Mucosa of descending colon (tissue), 3 donors: ENCODE data around the gene POLR3A. TPM values are rescaled to one million over a fixed set of nuclear protein-coding genes. Genes with fewer than 3 reads are reported as not detected.

ENCODE experiments used
- ATAC-seq: fragments of 200-7000 bp; cut with Tn5 transposase; one replicate; pipeline ENCODE4 v1.9.1; 2020; ENCODE audit warnings: mild to moderate bottlenecking, moderate library complexity
- DNase-seq, 3 donors: peaks; one replicate each; pipeline ENCODE4 v3.0.0-alpha.2; 2020
- H3K36me3 ChIP-seq: fragments of 200-600 bp; one replicate; pipeline ENCODE4 v1.8.0; 2021; ENCODE audit warnings: low read depth, mild to moderate bottlenecking
- H3K4me1 ChIP-seq: fragments of 200-600 bp; one replicate; pipeline ENCODE4 v1.8.0; 2021; ENCODE audit warnings: low read depth, mild to moderate bottlenecking
- H3K4me3 ChIP-seq: fragments of 200-600 bp; one replicate; pipeline ENCODE4 v1.8.0; 2021; ENCODE audit warnings: mild to moderate bottlenecking
- H3K9me3 ChIP-seq: fragments of 200-600 bp; one replicate; pipeline ENCODE4 v1.8.0; 2021; ENCODE audit warnings: mild to moderate bottlenecking
- intact Hi-C, 2 donors: fragments of 100-400 bp; cut with DNase I in 1 of 2; cut with micrococcal nuclease in 1 of 2; formaldehyde crosslinking; loops; one replicate each; pipeline versions ENCODE4 v1.11.0 to v1.11.1; 2022; cut with DNase I, micrococcal nuclease
- total RNA-seq, 3 donors: library from RNA; stranded (reverse); fragmentation: NEBNext Ultra II Directional in 2 of 3; extraction: Animal tissue kit (Norgen Biotek cat#: 25700) in 2 of 3; gene quantifications; one replicate each; pipeline versions ENCODE4 v1.2.1 to v1.2.4, GENCODE V29; 2021 to 2023
- TF ChIP-seq, protein P1 (sequence below): fragments of 200-600 bp; IDR thresholded peaks from one replicate; pipeline ENCODE4 v1.8.0; 2022; ENCODE audit warnings: antibody characterized with exemption, mild to moderate bottlenecking
- donor health status: DM: no; HTN: no; CAD: no; lungs with moderate emphysema.
- donor health status: DM: no; HTN: no; CAD: no.
- donor health status: DM: no; HTN: yes; CAD: no.

POLR3A gene
- total RNA-seq, 3 donors from 2014 or later = 13.9 to 14.1 (median 14.1) TPM

DNA sequence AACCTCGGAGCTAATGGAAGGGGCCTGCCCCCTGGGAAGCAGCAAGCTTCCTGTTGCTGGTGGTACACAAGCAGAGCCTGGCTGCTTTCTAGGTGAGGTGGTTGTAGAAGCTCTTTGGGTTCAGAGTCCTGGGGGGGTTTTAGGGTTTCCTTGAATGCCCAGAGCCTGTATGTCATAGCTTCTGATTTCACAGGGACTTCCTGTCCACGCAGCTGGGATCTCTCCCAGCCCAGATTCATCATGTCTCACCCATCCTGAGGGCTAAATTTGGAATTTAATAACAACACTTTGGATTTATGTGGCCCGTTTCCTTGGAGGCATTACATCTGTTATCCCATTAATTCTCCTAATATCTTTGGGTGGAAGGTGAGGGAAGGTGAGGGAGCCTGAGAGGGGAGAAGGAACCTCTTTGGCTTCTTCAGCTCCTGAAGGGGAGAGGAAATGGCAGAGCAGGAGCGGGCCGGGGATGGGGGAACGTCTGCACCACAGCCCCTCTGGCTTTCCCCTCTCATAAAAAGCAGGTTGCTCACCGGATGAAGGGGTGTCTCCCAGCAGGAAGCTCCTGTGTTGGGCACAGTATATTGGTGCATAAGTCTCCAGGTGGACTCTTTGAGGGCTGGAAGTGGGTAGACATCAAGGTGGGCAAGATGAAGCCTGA, 24.0 kb upstream of the POLR3A start:
- TF ChIP-seq, protein P1, sequence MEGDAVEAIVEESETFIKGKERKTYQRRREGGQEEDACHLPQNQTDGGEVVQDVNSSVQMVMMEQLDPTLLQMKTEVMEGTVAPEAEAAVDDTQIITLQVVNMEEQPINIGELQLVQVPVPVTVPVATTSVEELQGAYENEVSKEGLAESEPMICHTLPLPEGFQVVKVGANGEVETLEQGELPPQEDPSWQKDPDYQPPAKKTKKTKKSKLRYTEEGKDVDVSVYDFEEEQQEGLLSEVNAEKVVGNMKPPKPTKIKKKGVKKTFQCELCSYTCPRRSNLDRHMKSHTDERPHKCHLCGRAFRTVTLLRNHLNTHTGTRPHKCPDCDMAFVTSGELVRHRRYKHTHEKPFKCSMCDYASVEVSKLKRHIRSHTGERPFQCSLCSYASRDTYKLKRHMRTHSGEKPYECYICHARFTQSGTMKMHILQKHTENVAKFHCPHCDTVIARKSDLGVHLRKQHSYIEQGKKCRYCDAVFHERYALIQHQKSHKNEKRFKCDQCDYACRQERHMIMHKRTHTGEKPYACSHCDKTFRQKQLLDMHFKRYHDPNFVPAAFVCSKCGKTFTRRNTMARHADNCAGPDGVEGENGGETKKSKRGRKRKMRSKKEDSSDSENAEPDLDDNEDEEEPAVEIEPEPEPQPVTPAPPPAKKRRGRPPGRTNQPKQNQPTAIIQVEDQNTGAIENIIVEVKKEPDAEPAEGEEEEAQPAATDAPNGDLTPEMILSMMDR = no peak
- intact Hi-C loops = no loop called here
- ATAC-seq (no peak), DNase-seq (no peak)
- Histone ChIP-seq H3K36me3 (no peaks in the 10 kb centered on the region), H3K9me3 (no peaks in the 10 kb centered on the region), H3K4me1 (peaks cover 3% of the 10 kb centered on the region), H3K4me3 (no peak overlapping the region)

DNA sequence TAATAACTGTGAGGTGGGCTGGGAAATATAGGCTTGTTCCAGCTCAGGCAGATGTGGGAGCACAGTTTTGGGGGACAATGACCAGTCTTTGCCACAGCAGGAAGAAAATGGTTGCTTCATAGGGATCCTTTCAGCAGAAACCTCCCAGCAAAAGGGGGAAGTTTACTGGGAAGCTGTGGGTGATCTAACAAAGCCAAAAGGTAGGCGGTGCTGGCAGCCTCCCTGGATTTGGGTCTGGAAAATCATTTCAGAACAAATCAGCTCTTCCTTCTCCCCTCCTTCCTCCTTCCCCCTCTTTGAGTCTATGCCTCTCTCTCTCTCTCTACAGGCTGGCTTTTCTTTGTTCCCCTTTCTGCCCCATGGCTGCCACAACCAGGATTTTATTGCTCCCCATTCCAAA, 20.5 kb upstream of the POLR3A start:
- Histone ChIP-seq H3K4me3 (no peak overlapping the region), H3K36me3 (no peaks in the 10 kb centered on the region), H3K4me1 (peaks cover 3% of the 10 kb centered on the region), H3K9me3 (no peaks in the 10 kb centered on the region)
- TF ChIP-seq, protein P1 = no peak
- no peak for DNase-seq
- no peak for ATAC-seq
- intact Hi-C loops = loop anchor here in 1 of 2 donors (5.0 kb wide), 1 partner anchor 1147 kb away; no protein-coding TSS in a partner anchor

- ATAC-seq (peak; percentile 88), DNase-seq (peak; percentile 68 to 97 (median 86))
- Histone ChIP-seq H3K9me3 (no peaks in the 10 kb centered on the region), H3K36me3 (no peaks in the 10 kb centered on the region), H3K4me1 (peaks cover 3% of the 10 kb centered on the region), H3K4me3 (no peak overlapping the region)
- intact Hi-C loops = loop anchor here in 1 of 2 donors (5.0 kb wide), 1 partner anchor 1150 kb away; no protein-coding TSS in a partner anchor
- TF ChIP-seq, protein P1 = peak; percentile 72
Observed at GRCh38 chr10:78047314-78047891, 18.1 kb upstream of the POLR3A start.

DNA sequence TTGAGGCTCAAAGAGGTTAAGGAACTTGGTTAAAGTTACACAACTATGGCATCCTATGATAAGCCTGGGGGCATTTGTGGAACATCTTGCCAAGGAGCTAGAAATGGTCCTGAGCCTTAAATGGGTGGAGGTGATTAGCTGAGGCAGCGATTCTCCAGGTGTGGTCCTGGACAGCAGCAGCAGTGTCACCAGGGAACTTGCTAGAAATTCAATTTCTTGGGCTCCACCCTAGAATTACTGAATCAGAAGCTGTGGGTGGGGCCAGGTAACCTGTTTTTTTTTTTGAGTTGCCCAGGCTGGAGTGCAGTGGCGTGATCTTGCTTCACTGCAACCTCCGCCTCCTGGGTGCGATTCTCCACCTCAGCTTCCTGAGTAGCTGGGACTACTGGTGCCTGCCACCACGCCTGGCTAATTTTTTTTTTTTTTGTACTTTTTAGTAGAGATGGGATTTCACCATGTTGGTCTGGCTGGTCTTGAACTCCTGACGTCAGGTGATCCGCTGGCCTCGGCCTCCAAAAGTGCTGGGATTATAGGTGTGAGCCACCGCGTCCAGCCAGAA, 17.5 kb upstream of the POLR3A start:
- no peaks in the 10 kb centered on the region for H3K9me3 ChIP-seq
- peaks cover 1% of the 10 kb centered on the region for H3K36me3 ChIP-seq
- H3K4me3 ChIP-seq = no peak overlapping the region
- intact Hi-C loops = loop anchor here in 1 of 2 donors (5.0 kb wide), 1 partner anchor 1151 kb away; no protein-coding TSS in a partner anchor
- TF ChIP-seq, protein P1 = no peak
- DNase-seq = no peak
- ATAC-seq = no peak
- H3K4me1 ChIP-seq = peaks cover 3% of the 10 kb centered on the region

GRCh38 chr10:78045856-78046255, 16.5 kb upstream of the POLR3A start:
- Histone ChIP-seq H3K36me3 (peaks cover 4% of the 10 kb centered on the region), H3K4me1 (peaks cover 3% of the 10 kb centered on the region), H3K4me3 (no peak overlapping the region), H3K9me3 (no peaks in the 10 kb centered on the region)
- no peak for ATAC-seq
- TF ChIP-seq, protein P1 = no peak
- intact Hi-C loops = loop anchor here in 1 of 2 donors (5.0 kb wide), 1 partner anchor 1151 kb away; no protein-coding TSS in a partner anchor
- DNase-seq = no peak
